Gastroesophageal sphincter (tissue), 4 donors: ENCODE measurements around the gene SYNJ1. TPM values are rescaled to one million over a fixed set of nuclear protein-coding genes. Genes with fewer than 3 reads are reported as not detected.

Experiments used
- ATAC-seq: fragments of 150-250 bp; one replicate; pipeline ENCODE4 v1.9.1; 2016; ENCODE audit warnings: mild to moderate bottlenecking, moderate library complexity
- H3K27ac ChIP-seq, 4 donors: fragments of 200-600 bp; sonication (generic) in 3 of 4; 1 replicate in 3 of 4; 2 replicates in 1 of 4; pipeline ENCODE4 v1.5.1; 2016 to 2019
- H3K27me3 ChIP-seq: fragments of 200-600 bp; sonication (generic); one replicate; pipeline ENCODE4 v1.5.1; 2019
- H3K36me3 ChIP-seq, 2 donors: fragments of 200-600 bp; sonication (generic); one replicate each; pipeline ENCODE4 v1.5.1; 2019; ENCODE audit warnings: control low read depth in 1 of 2
- H3K4me1 ChIP-seq, 3 donors: fragments of 200-600 bp; sonication (generic); 1 replicate in 2 of 3; 2 replicates in 1 of 3; pipeline ENCODE4 v1.5.1; 2016 to 2019; ENCODE audit warnings: control low read depth in 2 of 3
- H3K4me3 ChIP-seq, 2 donors: fragments of 200-600 bp; sonication (generic); one replicate each; pipeline ENCODE4 v1.5.1; 2019; ENCODE audit warnings: mild to moderate bottlenecking in 1 of 2, moderate library complexity in 1 of 2
- H3K9me3 ChIP-seq, 3 donors: fragments of 200-600 bp; sonication (generic); one replicate each; pipeline ENCODE4 v1.5.1; 2017 to 2019; ENCODE audit warnings: control low read depth in 2 of 3
- EP300 ChIP-seq: sonication (generic); formaldehyde crosslinking; IDR thresholded peaks from one replicate; pipeline ENCODE4 v1.6.1; 2017; ENCODE audit warnings: antibody characterized with exemption, mild to moderate bottlenecking
- POLR2A ChIP-seq, 2 donors: fragments of 450-650 bp; IDR thresholded peaks; one replicate each; pipeline ENCODE4 v1.6.1; 2017; ENCODE audit warnings: antibody characterized with exemption in 2 of 2, mild to moderate bottlenecking in 2 of 2, moderate library complexity in 1 of 2
- POLR2AphosphoS5 ChIP-seq: sonication (generic); formaldehyde crosslinking; IDR thresholded peaks from one replicate; pipeline ENCODE4 v1.6.1; 2017; ENCODE audit warnings: antibody characterized with exemption
- WGBS, 2 donors: methylation state at CpG; one replicate each; pipeline ENCODE4 v1.1.5; 2018; ENCODE audit warnings: low coverage in 1 of 2; 5-methylcytosine and 5-hydroxymethylcytosine counted together
- total RNA-seq, 4 donors: library from RNA; depleted of rRNA; stranded (reverse); fragments of >200 nt; gene quantifications; one replicate each; pipeline ENCODE4 v1.1.0, GENCODE V29; 2016
- TF ChIP-seq, protein P1 (sequence below), 4 experiments: fragments of 200-600 bp in 2 of 4; fragments of 450-650 bp in 2 of 4; sonication (generic) in 1 of 4; IDR thresholded peaks; one replicate each; pipeline ENCODE4 v1.5.1; 2017 to 2019; ENCODE audit warnings: antibody characterized with exemption in 4 of 4, mild to moderate bottlenecking in 2 of 4, moderate library complexity in 2 of 4

The SYNJ1 gene
- total RNA-seq, 4 donors from 2014 or later, result 8.8 to 12.4 (median 10.2) TPM

DNA sequence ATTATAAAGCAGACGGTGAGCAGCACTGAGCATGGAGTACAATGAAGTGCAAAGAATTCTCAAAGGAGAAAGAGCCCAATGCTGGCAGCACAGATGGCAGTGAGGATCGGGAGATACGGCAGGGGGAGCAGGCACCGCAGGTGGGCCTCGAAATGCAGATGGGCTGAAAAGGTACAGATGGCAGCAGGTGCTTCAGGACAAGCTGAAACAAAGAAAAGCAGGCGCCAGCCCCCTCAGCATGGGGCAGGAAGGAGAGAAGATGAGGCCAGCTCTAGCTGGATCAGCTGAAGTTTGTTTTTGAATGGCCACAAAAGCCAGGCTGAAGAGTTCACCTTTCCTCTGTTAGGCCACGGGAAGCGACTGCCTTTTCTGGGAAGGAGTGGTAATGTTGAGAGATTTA lies 123.3 kb downstream of the SYNJ1 start:
- ATAC-seq, result no peak
- Histone ChIP-seq H3K36me3 (peaks cover 0 to 93% of the 10 kb centered on the region in 2 donors), H3K27ac (no peak overlapping the region), H3K4me3 (no peak overlapping the region), H3K4me1 (no peaks in the 10 kb centered on the region), H3K9me3 (no peaks in the 10 kb centered on the region), H3K27me3 (no peaks in the 10 kb centered on the region)
- 56 to 67% methylated on average over 7 to 8 of the region's 8 CpGs for WGBS, 2 donors
- TF ChIP-seq EP300 (no peak), POLR2A (IDR thresholded peaks at IDR 0.05) (no peak), POLR2AphosphoS5 (no peak)
- TF ChIP-seq, protein P1, sequence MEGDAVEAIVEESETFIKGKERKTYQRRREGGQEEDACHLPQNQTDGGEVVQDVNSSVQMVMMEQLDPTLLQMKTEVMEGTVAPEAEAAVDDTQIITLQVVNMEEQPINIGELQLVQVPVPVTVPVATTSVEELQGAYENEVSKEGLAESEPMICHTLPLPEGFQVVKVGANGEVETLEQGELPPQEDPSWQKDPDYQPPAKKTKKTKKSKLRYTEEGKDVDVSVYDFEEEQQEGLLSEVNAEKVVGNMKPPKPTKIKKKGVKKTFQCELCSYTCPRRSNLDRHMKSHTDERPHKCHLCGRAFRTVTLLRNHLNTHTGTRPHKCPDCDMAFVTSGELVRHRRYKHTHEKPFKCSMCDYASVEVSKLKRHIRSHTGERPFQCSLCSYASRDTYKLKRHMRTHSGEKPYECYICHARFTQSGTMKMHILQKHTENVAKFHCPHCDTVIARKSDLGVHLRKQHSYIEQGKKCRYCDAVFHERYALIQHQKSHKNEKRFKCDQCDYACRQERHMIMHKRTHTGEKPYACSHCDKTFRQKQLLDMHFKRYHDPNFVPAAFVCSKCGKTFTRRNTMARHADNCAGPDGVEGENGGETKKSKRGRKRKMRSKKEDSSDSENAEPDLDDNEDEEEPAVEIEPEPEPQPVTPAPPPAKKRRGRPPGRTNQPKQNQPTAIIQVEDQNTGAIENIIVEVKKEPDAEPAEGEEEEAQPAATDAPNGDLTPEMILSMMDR (IDR thresholded peaks at IDR 0.05), result no peak

GRCh38 chr21:32603131-32603530 lies 124.7 kb downstream of the SYNJ1 start:
- Histone ChIP-seq H3K27me3 (no peaks in the 10 kb centered on the region), H3K27ac (no peak overlapping the region), H3K4me3 (no peak overlapping the region), H3K4me1 (no peaks in the 10 kb centered on the region), H3K36me3 (peaks cover 0 to 93% of the 10 kb centered on the region in 2 donors), H3K9me3 (no peaks in the 10 kb centered on the region)
- TF ChIP-seq, protein P1 (IDR thresholded peaks at IDR 0.05), result no peak
- no peak for TF ChIP-seq POLR2AphosphoS5
- TF ChIP-seq EP300, result no peak
- no peak for TF ChIP-seq POLR2A (IDR thresholded peaks at IDR 0.05)
- ATAC-seq, result no peak
- WGBS, 2 donors, result 57 to 83% methylated on average over 7 to 8 of the region's 8 CpGs

DNA sequence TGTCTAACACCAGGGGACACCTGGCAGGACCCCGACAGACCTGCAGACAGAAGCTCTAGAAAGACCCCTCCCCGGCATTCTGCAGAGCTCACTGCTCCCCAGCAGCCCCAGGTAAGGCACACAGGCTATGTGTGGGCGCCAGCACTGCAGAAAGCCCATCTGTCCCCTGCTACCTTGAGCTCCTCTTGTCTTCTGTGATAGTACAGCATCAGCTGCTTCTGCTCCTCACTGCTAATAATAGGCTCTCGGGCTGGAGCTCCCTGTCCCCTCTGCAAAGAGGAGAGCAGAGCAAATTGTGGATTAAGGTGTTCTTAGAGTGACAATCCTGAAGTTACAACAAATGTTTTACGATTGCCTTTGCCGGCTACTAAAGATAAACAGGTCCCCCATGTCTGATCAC lies 125.7 kb downstream of the SYNJ1 start:
- Histone ChIP-seq H3K4me3 (no peak overlapping the region), H3K4me1 (no peaks in the 10 kb centered on the region), H3K27me3 (no peaks in the 10 kb centered on the region), H3K9me3 (no peaks in the 10 kb centered on the region), H3K27ac (no peak overlapping the region), H3K36me3 (peaks cover 0 to 92% of the 10 kb centered on the region in 2 donors)
- TF ChIP-seq POLR2AphosphoS5, result no peak
- no peak for TF ChIP-seq POLR2A (IDR thresholded peaks at IDR 0.05)
- TF ChIP-seq, protein P1 (IDR thresholded peaks at IDR 0.05), result no peak
- no peak for TF ChIP-seq EP300
- no peak for ATAC-seq
- 100% methylated on average over 2 of the region's 6 CpGs; no CpG with 5 or more reads in 1 of the 2 donors for WGBS, 2 donors

GRCh38 chr21:32599526-32599925 lies 128.3 kb downstream of the SYNJ1 start:
- Histone ChIP-seq H3K27ac (no peak overlapping the region), H3K36me3 (peaks cover 0 to 66% of the 10 kb centered on the region in 2 donors), H3K4me3 (no peak overlapping the region), H3K9me3 (no peaks in the 10 kb centered on the region), H3K4me1 (no peaks in the 10 kb centered on the region), H3K27me3 (no peaks in the 10 kb centered on the region)
- WGBS, 2 donors, result 82 to 86% methylated on average over 6 to 8 of the region's 8 CpGs
- no peak for ATAC-seq
- TF ChIP-seq, protein P1 (IDR thresholded peaks at IDR 0.05), result no peak
- TF ChIP-seq POLR2A (IDR thresholded peaks at IDR 0.05) (no peak), POLR2AphosphoS5 (no peak), EP300 (no peak)

GRCh38 chr21:32599091-32599490 lies 128.7 kb downstream of the SYNJ1 start:
- 87 to 93% methylated on average over 3 to 4 of the region's 5 CpGs for WGBS, 2 donors
- Histone ChIP-seq H3K9me3 (no peaks in the 10 kb centered on the region), H3K36me3 (peaks cover 0 to 62% of the 10 kb centered on the region in 2 donors), H3K27me3 (no peaks in the 10 kb centered on the region), H3K4me3 (no peak overlapping the region), H3K27ac (no peak overlapping the region), H3K4me1 (no peaks in the 10 kb centered on the region)
- ATAC-seq, result no peak
- TF ChIP-seq POLR2AphosphoS5 (no peak), POLR2A (IDR thresholded peaks at IDR 0.05) (no peak), EP300 (no peak)
- TF ChIP-seq, protein P1 (IDR thresholded peaks at IDR 0.05), result no peak
